ENCODE data around the gene MAD1L1.
"Not testable (repeated sequence)": the region's sequence is repeated elsewhere in the genome, so short reads cannot be mapped to it uniquely, and the experiment has no call there.

The MAD1L1 gene

GRCh38 chr7:1998146-1998545, 234.6 kb downstream of the MAD1L1 start:
- no peak for DNase-seq

GRCh38 chr7:1997537-1998076, 235.1 kb downstream of the MAD1L1 start:
- DNase-seq: no peak

DNA sequence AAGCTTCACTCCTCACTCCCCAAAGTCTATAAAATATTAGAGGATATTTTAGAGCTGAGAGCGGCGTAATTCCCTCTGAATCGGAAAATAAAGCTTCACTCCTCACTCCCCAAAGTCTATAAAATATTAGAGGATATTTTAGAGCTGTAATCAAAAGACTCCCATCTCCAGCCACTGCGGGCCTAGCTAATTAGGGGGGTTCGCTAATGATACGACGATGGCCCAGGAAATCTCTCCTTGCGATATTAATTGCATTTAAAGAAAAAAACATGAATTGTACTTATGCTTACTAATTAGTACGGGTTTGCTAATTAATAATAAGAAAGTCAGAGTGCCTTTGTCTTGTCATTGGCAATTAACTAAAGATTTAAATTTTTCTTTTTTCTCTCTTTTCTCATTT, 235.9 kb downstream of the MAD1L1 start:
- no peak for DNase-seq

DNA sequence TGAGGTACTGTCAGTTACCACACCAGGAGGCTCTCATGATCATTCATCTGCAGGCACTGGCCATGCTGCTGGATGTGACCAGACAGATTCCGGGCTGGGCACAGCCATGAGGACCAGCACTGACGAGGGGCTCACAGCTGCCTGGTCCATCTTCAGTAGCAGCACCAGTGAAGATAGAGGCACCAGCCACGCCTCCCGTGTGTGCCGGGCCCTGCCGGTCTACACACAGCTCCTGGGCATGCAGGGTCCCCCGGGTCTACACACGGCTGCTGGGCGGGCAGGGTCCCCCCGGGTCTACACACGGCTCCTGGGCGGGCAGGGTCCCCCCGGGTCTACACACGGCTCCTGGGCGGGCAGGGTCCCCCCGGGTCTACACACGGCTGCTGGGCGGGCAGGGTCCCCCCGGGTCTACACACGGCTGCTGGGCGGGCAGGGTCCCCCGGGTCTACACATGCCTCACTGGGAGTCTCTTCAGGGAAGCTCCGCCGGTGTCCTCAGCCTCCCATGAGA, 236.8 kb downstream of the MAD1L1 start:
- not testable (repeated sequence) for DNase-seq

GRCh38 chr7:1995426-1995825, 237.3 kb downstream of the MAD1L1 start:
- DNase-seq: no peak

- no peak for DNase-seq
Observed at GRCh38 chr7:1994931-1995330, 237.8 kb downstream of the MAD1L1 start.

DNA sequence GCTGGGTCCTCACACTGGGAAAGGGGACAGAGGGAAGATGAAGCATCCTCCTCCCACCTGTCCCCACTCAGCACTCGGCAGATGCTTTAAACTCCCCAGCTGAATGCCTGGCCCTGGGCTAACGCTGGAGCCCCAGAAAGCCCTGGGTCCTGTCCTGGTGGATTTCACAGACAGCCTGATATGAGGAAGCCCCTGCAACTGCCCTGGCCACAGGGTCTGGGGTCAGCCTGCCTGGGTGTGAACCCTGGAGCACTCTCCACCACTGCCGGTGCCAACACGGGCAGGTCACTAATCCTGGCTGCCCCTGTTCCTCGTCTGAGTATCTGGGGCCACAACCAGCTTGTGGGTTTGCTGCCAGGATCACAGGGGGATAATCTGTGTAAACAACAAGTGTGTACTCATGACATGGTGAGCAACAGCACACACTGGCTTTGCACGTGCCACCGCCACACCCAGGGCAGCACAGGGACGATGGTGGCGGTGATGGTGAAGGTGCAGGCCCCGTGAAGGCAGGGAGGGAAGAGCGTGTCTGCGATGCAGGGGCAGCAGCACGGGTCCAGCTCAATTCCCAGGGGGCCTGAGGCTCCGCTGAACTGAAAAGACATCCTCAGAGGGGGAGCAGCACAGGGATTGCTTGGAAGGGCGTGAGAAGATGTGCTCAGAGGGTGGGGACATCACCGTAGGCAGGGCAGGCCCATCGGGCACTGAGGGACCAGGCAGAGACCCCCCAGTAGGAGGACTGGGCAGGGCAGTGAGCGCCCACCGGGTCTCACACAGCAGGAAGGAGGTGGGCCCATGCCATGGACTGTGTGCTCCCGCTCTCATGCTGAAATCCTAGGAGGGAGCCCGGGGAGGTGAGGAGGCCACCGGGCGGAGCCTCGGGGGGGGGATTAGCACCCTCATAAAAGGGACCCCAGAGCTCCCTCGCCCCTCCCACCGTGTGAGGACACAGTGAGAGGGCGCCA, 238.7 kb downstream of the MAD1L1 start:
- DNase-seq: no peak

DNA sequence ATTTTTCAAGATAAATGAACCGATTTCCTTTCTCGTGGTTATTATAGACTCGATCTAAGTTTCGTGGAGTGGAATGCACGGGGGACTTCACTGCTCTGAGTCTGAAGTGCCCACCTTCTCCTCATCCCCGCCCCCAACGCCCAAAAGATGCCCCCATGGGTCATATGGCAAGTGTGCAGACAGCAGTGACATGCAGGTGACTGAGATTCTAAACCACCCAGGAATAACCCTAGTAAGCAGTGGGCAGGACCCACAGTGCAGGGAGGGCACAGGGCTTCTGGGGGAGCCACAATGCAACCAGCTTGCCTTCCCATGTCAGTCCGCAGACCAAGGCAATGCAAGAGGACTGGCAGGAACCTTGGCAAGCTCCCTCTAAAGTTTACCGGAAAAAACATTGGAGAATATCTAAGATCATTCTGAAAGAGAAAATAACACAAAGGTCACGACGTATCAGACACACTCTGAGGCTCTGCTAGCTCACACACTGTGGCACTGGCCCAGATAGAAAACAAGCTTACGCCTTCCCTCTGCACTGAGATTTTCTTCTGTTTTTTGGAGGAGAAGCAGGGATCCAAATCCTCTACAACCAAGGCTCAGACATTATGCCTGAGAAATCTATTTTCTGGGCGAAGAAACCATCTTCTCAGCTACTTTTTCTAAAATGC, 239.6 kb downstream of the MAD1L1 start:
- DNase-seq: no peak

DNA sequence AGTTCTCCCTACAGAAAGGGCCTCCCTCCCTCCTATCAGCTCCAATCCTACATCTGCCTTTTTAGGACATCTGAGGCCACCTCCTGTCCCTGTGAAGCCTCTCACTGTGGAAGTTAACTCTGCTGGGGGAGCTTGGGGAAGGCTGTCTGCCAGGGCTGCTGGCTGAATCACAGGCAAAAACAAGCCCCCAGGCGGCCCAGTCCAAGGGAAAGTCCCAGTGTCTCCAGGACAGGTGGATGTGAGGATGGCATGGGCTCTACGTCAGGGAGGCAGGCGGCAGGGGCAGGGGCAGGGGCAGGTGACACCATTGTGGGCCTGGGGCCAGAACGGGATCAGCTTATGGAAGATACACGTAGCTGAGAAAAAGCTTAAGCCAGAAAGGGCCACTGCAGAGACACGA, 240.2 kb downstream of the MAD1L1 start:
- no peak for DNase-seq

DNA sequence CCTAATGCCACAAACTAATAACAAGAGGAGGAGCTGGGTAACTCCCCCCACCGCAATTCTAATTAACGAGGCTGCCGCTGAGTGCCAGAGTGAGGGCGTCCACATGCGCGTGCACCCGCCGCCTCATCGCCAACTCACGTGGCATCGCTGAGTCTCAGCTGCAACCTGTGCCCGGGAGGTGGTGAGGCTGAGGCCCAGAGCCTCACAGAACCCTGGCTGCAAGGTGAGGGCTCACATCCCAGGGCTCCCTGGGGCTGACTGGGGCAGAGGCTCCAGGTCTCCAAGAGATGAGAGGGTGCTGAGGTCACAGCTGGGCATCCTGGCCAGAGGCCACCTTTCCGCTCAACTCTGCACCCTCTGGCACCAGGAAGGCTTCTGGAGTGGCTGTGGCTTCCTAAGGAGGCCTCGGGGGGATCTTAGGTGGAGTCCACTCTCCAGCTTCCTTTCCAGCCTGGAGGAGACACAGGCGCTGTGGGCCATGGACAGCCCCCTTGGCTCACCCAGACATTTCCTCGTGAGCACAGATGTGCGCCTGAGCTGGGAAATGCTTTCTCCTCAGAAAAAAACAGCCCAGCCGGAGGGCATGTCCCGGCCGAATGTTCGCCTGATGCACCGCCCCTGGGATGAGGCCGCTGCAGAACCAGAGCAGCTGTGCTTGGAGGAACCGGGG, 242.6 kb downstream of the MAD1L1 start:
- DNase-seq: no peak

- no peak for DNase-seq
Observed at GRCh38 chr7:1989049-1989860, 243.5 kb downstream of the MAD1L1 start.

GRCh38 chr7:1988533-1988930, 244.2 kb downstream of the MAD1L1 start:
- DNase-seq: no peak

- no peak for DNase-seq
Observed at GRCh38 chr7:1987591-1988532, 244.9 kb downstream of the MAD1L1 start.

GRCh38 chr7:1987084-1987535, 245.6 kb downstream of the MAD1L1 start:
- peak in 1 of 14 donors; percentile 13 for DNase-seq

DNA sequence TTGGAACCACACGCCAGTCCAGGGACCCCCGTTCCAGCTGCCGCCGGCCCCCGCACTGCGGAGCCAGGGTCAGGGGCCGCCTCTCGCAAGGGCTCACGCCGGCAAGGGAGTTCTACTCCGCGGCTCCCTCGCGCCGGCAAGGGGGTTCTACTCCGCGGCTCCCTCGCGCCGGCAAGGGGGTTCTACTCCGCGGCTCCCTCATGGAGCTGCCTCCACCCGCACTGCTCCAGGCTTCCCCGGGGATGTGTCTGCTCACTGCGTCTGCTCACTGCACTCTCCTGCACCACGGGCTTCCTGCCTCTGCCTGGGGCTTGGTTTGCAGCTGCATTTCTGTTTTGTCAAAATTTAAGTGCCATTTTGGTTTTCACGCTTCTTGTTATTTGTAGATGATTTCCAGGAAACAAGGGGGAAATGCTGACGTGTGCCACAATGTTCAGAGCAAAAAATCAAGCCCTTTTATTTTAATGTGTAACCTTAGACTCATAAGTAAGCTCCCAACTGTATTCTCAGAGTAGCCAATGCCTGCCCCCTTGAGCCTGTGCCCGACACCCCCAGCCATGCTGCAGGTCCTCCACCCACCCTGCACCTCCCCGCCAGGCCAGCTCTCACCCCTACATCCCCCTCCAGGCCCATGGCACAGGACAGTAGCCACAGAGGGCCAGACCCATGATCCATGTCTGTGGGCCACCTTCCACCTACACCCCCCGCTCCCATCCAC, 246.2 kb downstream of the MAD1L1 start:
- DNase-seq: no peak

- DNase-seq: no peak
Observed at GRCh38 chr7:1985936-1986335, 246.8 kb downstream of the MAD1L1 start.

GRCh38 chr7:1985042-1985441, 247.7 kb downstream of the MAD1L1 start:
- no peak for DNase-seq

- no peak for DNase-seq
Observed at GRCh38 chr7:1981878-1982230, 250.9 kb downstream of the MAD1L1 start.

GRCh38 chr7:1981201-1981877, 251.4 kb downstream of the MAD1L1 start:
- DNase-seq: no peak

All from C1 segment of cervical spinal cord (tissue), 14 donors.